ENCODE measurements around the gene FBXL16. TPM values are rescaled to one million over a fixed set of nuclear protein-coding genes. Genes with fewer than 3 reads are reported as not detected.

FBXL16 gene
- total RNA-seq, 1 donor from 2014 or later, result 0.17 TPM

DNA sequence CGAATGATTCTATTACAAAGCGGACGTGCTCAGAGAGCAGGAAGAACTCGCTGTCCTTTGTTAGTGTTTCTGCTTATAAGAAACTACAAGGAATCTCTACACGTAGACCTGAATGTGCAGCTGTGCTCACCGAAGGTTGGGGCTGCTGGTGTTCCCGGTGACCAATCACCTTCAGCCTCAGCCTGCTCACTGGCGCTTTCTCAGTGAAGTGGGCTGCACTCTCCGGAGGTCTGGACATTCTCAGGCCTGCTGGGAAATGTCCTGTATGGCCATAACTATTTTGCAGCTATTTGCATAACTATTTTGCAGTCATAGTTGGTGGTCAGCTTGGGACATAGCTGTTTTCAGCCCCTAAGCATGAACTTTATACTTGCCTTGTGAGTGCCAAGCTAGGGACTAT lies 44.9 kb upstream of the FBXL16 start:
- DNase-seq (ENCODE audit: low read depth), result no peak
- H3K4me3 ChIP-seq (ENCODE audit: low read depth, low read length), result no peak overlapping the region
- H3K36me3 ChIP-seq (ENCODE audit: control insufficient read depth, insufficient read depth, low read length), result no peaks in the 10 kb centered on the region
- H3K27me3 ChIP-seq (ENCODE audit: control insufficient read depth, insufficient read depth, low read length), result no peaks in the 10 kb centered on the region
- TF ChIP-seq, protein P1, sequence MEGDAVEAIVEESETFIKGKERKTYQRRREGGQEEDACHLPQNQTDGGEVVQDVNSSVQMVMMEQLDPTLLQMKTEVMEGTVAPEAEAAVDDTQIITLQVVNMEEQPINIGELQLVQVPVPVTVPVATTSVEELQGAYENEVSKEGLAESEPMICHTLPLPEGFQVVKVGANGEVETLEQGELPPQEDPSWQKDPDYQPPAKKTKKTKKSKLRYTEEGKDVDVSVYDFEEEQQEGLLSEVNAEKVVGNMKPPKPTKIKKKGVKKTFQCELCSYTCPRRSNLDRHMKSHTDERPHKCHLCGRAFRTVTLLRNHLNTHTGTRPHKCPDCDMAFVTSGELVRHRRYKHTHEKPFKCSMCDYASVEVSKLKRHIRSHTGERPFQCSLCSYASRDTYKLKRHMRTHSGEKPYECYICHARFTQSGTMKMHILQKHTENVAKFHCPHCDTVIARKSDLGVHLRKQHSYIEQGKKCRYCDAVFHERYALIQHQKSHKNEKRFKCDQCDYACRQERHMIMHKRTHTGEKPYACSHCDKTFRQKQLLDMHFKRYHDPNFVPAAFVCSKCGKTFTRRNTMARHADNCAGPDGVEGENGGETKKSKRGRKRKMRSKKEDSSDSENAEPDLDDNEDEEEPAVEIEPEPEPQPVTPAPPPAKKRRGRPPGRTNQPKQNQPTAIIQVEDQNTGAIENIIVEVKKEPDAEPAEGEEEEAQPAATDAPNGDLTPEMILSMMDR (IDR thresholded peaks at IDR 0.05; ENCODE audit: insufficient read depth, low read length, poor library complexity, severe bottlenecking), result no peak

DNA sequence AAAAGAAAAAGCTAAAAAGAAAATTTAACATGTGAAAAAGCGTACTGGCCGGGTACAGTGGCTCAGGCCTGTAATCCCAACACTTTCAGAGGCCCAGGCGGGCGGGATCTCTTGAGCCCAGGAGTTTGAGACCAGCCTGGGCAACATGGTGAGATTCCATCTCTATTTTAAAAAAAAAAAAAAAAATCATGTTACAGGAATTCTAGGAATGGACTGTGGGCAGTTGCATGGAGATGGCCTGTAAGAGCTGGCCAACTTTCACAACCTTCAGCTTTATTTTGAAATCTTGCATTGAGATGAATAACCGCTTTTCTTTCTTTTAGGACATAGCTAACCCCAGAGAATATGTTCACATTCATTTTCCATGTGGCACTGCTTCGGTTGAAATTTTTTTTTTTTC lies 43.4 kb upstream of the FBXL16 start:
- TF ChIP-seq, protein P1 (IDR thresholded peaks at IDR 0.05; ENCODE audit: insufficient read depth, low read length, poor library complexity, severe bottlenecking), result no peak
- no peak overlapping the region for H3K4me3 ChIP-seq (ENCODE audit: low read depth, low read length)
- DNase-seq (ENCODE audit: low read depth), result no peak
- no peaks in the 10 kb centered on the region for H3K27me3 ChIP-seq (ENCODE audit: control insufficient read depth, insufficient read depth, low read length)
- H3K36me3 ChIP-seq (ENCODE audit: control insufficient read depth, insufficient read depth, low read length), result no peaks in the 10 kb centered on the region

DNA sequence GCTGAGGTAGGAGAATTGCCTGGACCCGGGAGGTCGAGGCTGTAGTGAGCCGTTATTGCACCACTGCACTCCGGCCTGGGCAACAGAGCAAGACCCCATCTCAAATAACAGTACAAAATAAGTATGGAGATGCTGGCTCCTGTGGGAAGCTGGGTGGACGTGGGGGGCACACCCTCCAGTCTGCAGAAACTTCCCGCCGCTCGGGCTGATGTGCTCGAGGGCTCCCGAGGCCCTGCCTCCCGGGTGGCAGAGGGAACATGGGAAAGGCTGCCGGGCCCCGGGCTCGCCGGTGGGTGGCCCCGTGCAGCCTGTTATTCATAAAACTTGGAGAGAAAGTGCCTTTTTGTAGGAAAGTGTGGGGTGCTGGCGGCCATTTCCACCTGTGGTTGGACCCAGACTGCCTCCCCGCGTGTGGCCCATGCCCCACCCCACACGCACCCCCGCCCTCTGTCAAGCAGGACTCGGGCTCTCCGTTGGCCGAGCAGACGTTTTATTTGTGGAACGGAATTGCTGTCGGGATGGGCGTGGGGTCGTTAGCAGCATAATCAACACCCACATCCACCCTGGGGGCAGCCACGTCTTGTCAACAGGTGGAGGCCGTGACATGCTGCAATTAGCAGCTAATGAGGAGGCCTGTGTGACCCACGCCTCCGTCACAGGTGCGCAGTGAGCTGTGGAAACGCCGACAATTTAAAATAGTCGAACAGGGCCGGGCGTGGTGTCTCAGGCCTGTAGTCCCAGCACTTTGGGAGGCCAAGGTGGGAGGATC lies 42.6 kb upstream of the FBXL16 start:
- Histone ChIP-seq H3K27me3 (ENCODE audit: control insufficient read depth, insufficient read depth, low read length) (no peaks in the 10 kb centered on the region), H3K36me3 (ENCODE audit: control insufficient read depth, insufficient read depth, low read length) (no peaks in the 10 kb centered on the region), H3K4me3 (ENCODE audit: low read depth, low read length) (no peak overlapping the region)
- TF ChIP-seq, protein P1 (IDR thresholded peaks at IDR 0.05; ENCODE audit: insufficient read depth, low read length, poor library complexity, severe bottlenecking), result no peak
- DNase-seq (ENCODE audit: low read depth), result no peak

DNA sequence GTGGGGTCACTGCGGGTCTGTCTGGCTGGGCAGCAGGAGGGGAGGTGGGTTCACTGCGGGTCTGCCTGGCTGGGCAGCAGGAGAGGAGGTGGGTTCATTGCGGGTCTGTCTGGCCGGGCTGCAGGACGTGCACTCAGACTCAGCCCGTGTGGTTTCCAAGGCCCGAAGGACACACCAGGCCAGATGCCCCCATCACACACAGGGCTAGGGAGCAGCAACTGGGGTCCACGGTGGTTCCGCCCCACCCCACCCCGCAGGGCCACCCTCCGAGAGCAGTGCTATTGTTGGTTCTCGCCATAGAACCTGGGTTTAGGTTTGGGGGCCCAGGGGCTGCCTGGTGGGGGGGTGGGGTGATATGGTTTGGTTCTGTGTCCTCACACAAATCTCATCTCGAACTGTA lies 41.0 kb upstream of the FBXL16 start:
- TF ChIP-seq, protein P1 (IDR thresholded peaks at IDR 0.05; ENCODE audit: insufficient read depth, low read length, poor library complexity, severe bottlenecking), result no peak
- Histone ChIP-seq H3K36me3 (ENCODE audit: control insufficient read depth, insufficient read depth, low read length) (no peaks in the 10 kb centered on the region), H3K4me3 (ENCODE audit: low read depth, low read length) (no peak overlapping the region), H3K27me3 (ENCODE audit: control insufficient read depth, insufficient read depth, low read length) (no peaks in the 10 kb centered on the region)
- no peak for DNase-seq (ENCODE audit: low read depth)

DNA sequence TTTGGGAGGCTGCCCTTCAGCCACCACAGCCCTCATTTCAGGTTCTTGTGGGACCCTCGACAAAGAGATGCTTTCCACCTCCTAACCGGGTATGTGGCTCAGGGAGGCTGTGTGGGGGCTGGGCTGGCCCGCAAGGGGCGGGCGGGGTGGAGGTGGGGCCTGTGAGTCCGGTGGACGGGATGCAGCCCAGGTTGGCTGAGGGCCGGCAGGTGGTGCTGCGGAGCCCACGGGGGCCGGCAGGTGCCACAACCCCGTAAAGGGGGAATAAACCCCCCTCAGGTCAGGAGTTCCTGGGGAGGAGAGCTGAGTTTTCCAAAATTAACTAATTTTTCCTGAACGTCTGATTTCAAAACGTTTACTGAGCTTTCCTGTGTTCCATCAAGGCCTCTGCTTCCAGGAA lies 40.1 kb upstream of the FBXL16 start:
- TF ChIP-seq, protein P1 (IDR thresholded peaks at IDR 0.05; ENCODE audit: insufficient read depth, low read length, poor library complexity, severe bottlenecking), result peak; percentile 88
- Histone ChIP-seq H3K27me3 (ENCODE audit: control insufficient read depth, insufficient read depth, low read length) (no peaks in the 10 kb centered on the region), H3K4me3 (ENCODE audit: low read depth, low read length) (no peak overlapping the region), H3K36me3 (ENCODE audit: control insufficient read depth, insufficient read depth, low read length) (no peaks in the 10 kb centered on the region)
- DNase-seq (ENCODE audit: low read depth), result no peak
